Activated gamma-delta T cell (primary cell): ENCODE results near the gene CFAP91.
"Not testable (repeated sequence)": the region's sequence is repeated elsewhere in the genome, so short reads cannot be mapped to it uniquely, and the experiment has no call there.

ENCODE experiments used
- DNase-seq: peaks from one replicate; lab custom pipeline; 2025; lab: John Stamatoyannopoulos, UW

Gene CFAP91

GRCh38 chr3:119677641-119677934 lies 25.2 kb upstream of the CFAP91 start:
- no peak for DNase-seq

- DNase-seq, result not testable (repeated sequence)
Measured at GRCh38 chr3:119678209-119678608, 24.6 kb upstream of the CFAP91 start.

GRCh38 chr3:119679874-119680273 lies 22.9 kb upstream of the CFAP91 start:
- no peak for DNase-seq

GRCh38 chr3:119681279-119681678 lies 21.5 kb upstream of the CFAP91 start:
- DNase-seq, result no peak

- no peak for DNase-seq
Measured at GRCh38 chr3:119683421-119683820, 19.4 kb upstream of the CFAP91 start.

- DNase-seq, result no peak
Measured at GRCh38 chr3:119690043-119690656, 12.7 kb upstream of the CFAP91 start.

GRCh38 chr3:119695480-119695879 lies 7.3 kb upstream of the CFAP91 start:
- no peak for DNase-seq

GRCh38 chr3:119697394-119697793 lies 5.4 kb upstream of the CFAP91 start:
- DNase-seq, result no peak

GRCh38 chr3:119700269-119700919 lies 2.4 kb upstream of the CFAP91 start:
- DNase-seq, result no peak

GRCh38 chr3:119700920-119701734 lies 1.7 kb upstream of the CFAP91 start:
- DNase-seq, result no peak

GRCh38 chr3:119703820-119704531 lies 1.2 kb downstream of the CFAP91 start:
- DNase-seq, result no peak

GRCh38 chr3:119715105-119715504 lies 12.3 kb downstream of the CFAP91 start:
- DNase-seq, result no peak

GRCh38 chr3:119716998-119717397 lies 14.2 kb downstream of the CFAP91 start:
- no peak for DNase-seq

GRCh38 chr3:119717520-119717919 lies 14.7 kb downstream of the CFAP91 start:
- no peak for DNase-seq

GRCh38 chr3:119723022-119723421 lies 20.2 kb downstream of the CFAP91 start:
- DNase-seq, result no peak

- DNase-seq, result no peak
Measured at GRCh38 chr3:119726909-119727308, 24.1 kb downstream of the CFAP91 start.

- DNase-seq, result no peak
Measured at GRCh38 chr3:119729996-119730395, 27.2 kb downstream of the CFAP91 start.

GRCh38 chr3:119731560-119732343 lies 28.9 kb downstream of the CFAP91 start:
- DNase-seq, result no peak

- no peak for DNase-seq
Measured at GRCh38 chr3:119733812-119734211, 31.0 kb downstream of the CFAP91 start.

GRCh38 chr3:119738741-119739140 lies 35.9 kb downstream of the CFAP91 start:
- DNase-seq, result no peak

GRCh38 chr3:119741657-119742590 lies 39.1 kb downstream of the CFAP91 start:
- DNase-seq, result no peak
